Measurements from ENCODE around the gene C16orf96.

The C16orf96 gene

DNA sequence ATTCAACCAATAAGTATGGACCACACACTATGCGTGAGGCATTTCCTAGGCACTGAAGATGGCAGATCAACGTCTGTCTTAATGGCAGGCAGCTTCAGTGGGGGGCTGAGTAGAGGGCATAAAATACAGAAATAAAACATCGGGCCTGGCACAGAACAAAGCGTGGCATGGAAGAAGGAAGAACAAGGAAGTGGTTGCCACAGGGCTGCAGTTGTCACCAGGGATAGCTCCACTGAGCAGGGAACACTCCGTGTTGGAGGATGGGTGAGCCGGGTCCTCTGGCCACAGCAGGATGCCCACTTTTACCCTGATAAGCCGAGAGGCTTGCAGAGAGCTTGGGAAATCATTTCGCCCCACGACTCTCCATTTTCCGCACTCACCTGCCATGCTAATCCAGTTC, 23.9 kb upstream of the C16orf96 start:
- TF ChIP-seq, protein P1, sequence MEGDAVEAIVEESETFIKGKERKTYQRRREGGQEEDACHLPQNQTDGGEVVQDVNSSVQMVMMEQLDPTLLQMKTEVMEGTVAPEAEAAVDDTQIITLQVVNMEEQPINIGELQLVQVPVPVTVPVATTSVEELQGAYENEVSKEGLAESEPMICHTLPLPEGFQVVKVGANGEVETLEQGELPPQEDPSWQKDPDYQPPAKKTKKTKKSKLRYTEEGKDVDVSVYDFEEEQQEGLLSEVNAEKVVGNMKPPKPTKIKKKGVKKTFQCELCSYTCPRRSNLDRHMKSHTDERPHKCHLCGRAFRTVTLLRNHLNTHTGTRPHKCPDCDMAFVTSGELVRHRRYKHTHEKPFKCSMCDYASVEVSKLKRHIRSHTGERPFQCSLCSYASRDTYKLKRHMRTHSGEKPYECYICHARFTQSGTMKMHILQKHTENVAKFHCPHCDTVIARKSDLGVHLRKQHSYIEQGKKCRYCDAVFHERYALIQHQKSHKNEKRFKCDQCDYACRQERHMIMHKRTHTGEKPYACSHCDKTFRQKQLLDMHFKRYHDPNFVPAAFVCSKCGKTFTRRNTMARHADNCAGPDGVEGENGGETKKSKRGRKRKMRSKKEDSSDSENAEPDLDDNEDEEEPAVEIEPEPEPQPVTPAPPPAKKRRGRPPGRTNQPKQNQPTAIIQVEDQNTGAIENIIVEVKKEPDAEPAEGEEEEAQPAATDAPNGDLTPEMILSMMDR (IDR thresholded peaks at IDR 0.05; ENCODE audit: control extremely low read depth, extremely low read depth, low read depth, missing control alignments), result no peak
- no peak for DNase-seq (ENCODE audit: extremely low spot score)
- ChIA-PET CTCF (interaction anchor here (1.1 to 4.3 kb wide), 4 partner anchors 14 to 25 kb away, joined by 3 to 21 read pairs (median 4); no protein-coding TSS in a partner anchor), POLR2A (interaction anchor here (0.6 kb wide), 1 partner anchor 61 kb away, joined by 6 read pairs; no protein-coding TSS in a partner anchor)

DNA sequence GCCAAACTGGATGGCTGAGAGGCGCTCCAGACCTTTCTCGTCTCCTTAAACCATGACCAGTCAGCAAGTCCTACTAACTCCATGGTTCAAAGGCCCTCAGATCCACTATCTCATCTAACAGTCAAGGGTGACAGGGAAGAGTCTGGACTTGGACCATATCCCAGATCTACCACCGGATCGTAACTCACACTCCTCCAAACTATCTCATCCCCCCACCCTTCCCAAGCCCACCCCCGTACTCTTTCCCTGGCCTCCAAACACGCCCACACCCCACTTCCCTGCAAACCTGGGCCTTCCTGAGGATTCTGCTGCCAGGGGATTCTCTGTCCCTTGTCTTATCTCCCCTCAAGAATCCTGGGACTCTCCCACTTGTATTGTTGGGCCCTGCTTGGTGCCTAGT, 22.6 kb upstream of the C16orf96 start:
- ChIA-PET CTCF (interaction anchor here (1.7 to 2.7 kb wide), 2 partner anchors 15 to 19 kb away, joined by 3 to 6 read pairs; no protein-coding TSS in a partner anchor), POLR2A (no interaction called here)
- TF ChIP-seq, protein P1 (IDR thresholded peaks at IDR 0.05; ENCODE audit: control extremely low read depth, extremely low read depth, low read depth, missing control alignments), result no peak

DNA sequence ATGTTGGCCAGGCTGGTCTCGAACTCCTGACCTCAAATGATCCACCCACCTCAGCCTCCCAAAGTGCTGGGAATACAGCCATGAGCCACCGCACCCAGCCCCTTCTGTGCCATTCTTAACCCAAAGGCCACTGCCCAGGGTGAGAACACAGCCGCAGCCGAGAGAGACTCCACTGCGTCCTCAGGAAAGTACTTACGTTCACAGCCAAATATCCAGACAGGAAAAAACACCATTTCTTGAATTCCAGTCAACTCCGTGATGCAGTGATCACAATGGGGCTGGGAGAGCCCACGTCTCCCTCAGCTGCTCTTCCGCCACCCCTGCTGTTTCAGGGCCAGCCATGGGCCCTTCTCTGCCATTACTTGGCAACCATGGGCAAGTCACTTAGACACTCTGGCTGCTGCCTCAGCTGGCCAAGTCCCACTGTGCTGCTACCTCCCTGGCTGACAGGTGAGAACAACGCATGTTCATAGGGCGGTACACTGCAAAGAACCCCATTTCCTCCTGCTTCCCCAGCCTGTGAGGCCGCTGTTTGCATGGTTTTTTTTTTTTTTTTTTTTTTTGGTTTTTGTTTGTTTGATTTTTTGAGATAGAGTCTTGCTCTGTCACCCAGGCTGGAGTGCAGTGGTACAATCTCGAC, 21.9 kb upstream of the C16orf96 start:
- POLR2A ChIA-PET, result no interaction called here
- TF ChIP-seq, protein P1 (IDR thresholded peaks at IDR 0.05; ENCODE audit: control extremely low read depth, extremely low read depth, low read depth, missing control alignments), result no peak
- CTCF ChIA-PET, result interaction anchor here (0.7 kb wide), 1 partner anchor 237 kb away, joined by 3 read pairs; no protein-coding TSS in a partner anchor
- DNase-seq (ENCODE audit: extremely low spot score), result no peak

More for the DNA sequence above, 22.6 kb upstream of the C16orf96 start:
- no peak for DNase-seq (ENCODE audit: extremely low spot score)

DNA sequence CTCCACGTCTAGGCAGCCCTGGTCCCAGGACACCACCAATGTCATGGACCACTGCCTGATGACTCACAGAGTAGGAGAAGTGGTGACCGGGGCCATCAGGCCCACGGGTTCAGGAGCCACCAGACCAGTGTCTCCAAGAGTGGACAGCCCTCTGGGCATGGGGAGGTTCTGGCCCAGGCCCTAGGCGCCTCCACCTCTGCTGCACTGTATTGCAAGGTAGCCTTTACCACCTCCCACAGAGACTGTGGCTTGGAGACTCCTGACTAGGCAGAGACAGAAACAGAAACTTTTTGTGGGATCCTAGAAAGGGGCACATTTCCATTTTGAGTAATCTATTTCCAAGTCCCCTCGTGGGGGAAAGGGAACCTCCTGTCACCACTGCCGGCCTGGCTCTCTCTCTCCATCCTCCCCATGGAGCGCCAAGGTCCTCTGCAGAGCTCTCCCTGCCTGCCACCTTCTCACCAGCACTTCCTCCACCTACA, 20.5 kb upstream of the C16orf96 start:
- CTCF ChIA-PET, result interaction anchor here (1.1 to 2.0 kb wide), 5 partner anchors 12 to 29 kb away, joined by 3 to 12 read pairs (median 5); no protein-coding TSS in a partner anchor
- no peak for DNase-seq (ENCODE audit: extremely low spot score)
- TF ChIP-seq, protein P1 (IDR thresholded peaks at IDR 0.05; ENCODE audit: control extremely low read depth, extremely low read depth, low read depth, missing control alignments), result no peak
- POLR2A ChIA-PET, result no interaction called here

DNA sequence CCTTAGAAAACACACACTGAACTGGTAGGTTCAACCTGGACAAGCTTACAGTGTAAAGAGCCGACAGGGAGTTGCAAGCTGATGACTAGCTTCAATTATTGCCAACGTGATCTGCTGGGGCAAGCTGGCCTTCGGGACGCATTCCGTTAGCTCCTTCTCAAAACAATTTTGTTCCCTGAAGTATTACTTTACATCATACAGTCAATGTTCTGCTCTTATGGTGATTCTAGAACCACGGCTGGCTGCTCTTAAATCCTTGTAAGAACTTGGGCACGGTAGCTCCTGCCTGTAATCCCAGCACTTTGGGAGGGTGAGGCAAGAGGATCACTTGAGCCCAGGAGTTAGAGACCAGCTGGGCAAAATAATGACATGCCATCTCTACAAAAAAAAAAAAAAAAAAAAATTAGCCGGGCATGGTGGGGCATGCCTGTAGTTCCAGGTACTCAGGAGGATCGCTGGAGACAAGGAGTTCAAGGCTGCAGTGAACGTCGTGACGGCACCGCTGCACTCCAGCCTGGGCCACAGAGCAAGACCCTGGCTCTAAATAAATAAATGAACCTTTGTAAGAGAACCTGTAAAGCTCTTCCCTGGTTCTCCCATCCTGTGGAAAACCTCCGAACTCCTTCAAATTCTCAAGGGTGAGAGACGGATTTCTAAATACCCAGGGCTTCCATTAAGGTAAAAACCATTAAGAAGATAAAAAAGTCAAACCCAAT, 19.6 kb upstream of the C16orf96 start:
- ChIA-PET CTCF (interaction anchor here (1.1 to 2.0 kb wide), 5 partner anchors 12 to 30 kb away, joined by 3 to 12 read pairs (median 5); no protein-coding TSS in a partner anchor), POLR2A (no interaction called here)
- TF ChIP-seq, protein P1 (IDR thresholded peaks at IDR 0.05; ENCODE audit: control extremely low read depth, extremely low read depth, low read depth, missing control alignments), result no peak
- DNase-seq (ENCODE audit: extremely low spot score), result no peak

Data from GM10248 (cell line).